Measurements from ENCODE around the gene CES4A. TPM values are rescaled to one million over a fixed set of nuclear protein-coding genes. Genes with fewer than 3 reads are reported as not detected.

CES4A gene
- total and polyA plus RNA-seq, 2 of the 13 experiments (the other 11 are each of a cell fraction or from before 2014, with no cell fraction given) = 0.09 to 0.17 TPM

- no peak for TF ChIP-seq PREB (CRISPR knock-in tag; IDR thresholded peaks at IDR 0.05)
- peak; percentile 32; the same call in 1 of the 2 replicates for TF ChIP-seq ZFP90 (CRISPR knock-in tag; IDR thresholded peaks at IDR 0.05; ENCODE audit: borderline replicate concordance)
- TF ChIP-seq FIP1L1 (IDR thresholded peaks at IDR 0.05; ENCODE audit: borderline replicate concordance, insufficient read depth, low read depth, low read length) = no peak
- TF ChIP-seq ZNF782 (CRISPR knock-in tag; IDR thresholded peaks at IDR 0.05; ENCODE audit: borderline replicate concordance) = no peak; the same call in 1 of the 2 replicates
- TF ChIP-seq KDM4B (CRISPR knock-in tag; IDR thresholded peaks at IDR 0.05) = 0 out of 2 replicates have a peak, but pooled peaks have one; percentile 36
- peak; percentile 74 for TF ChIP-seq ARID4A (CRISPR knock-in tag; IDR thresholded peaks at IDR 0.05; ENCODE audit: borderline replicate concordance)
- TF ChIP-seq SP5 (CRISPR knock-in tag; IDR thresholded peaks at IDR 0.05; ENCODE audit: borderline replicate concordance, low read depth) = no peak
- no peak for TF ChIP-seq ZNF558 (CRISPR knock-in tag; IDR thresholded peaks at IDR 0.05; ENCODE audit: borderline replicate concordance)
- TF ChIP-seq ZNF431 (CRISPR knock-in tag; IDR thresholded peaks at IDR 0.05; ENCODE audit: borderline replicate concordance, low read depth) = no peak
- TF ChIP-seq, protein P1, sequence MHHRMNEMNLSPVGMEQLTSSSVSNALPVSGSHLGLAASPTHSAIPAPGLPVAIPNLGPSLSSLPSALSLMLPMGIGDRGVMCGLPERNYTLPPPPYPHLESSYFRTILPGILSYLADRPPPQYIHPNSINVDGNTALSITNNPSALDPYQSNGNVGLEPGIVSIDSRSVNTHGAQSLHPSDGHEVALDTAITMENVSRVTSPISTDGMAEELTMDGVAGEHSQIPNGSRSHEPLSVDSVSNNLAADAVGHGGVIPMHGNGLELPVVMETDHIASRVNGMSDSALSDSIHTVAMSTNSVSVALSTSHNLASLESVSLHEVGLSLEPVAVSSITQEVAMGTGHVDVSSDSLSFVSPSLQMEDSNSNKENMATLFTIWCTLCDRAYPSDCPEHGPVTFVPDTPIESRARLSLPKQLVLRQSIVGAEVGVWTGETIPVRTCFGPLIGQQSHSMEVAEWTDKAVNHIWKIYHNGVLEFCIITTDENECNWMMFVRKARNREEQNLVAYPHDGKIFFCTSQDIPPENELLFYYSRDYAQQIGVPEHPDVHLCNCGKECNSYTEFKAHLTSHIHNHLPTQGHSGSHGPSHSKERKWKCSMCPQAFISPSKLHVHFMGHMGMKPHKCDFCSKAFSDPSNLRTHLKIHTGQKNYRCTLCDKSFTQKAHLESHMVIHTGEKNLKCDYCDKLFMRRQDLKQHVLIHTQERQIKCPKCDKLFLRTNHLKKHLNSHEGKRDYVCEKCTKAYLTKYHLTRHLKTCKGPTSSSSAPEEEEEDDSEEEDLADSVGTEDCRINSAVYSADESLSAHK (CRISPR knock-in tag; IDR thresholded peaks at IDR 0.05; ENCODE audit: borderline replicate concordance) = 0 out of 2 replicates have a peak, but pooled peaks have one; percentile 7
- no peak; the same call in 1 of the 2 replicates for TF ChIP-seq ZNF292 (CRISPR knock-in tag; IDR thresholded peaks at IDR 0.05; ENCODE audit: borderline replicate concordance, low read depth)
- peak; percentile 98 for TF ChIP-seq CTCF (CRISPR knock-in tag; IDR thresholded peaks at IDR 0.05)
- TF ChIP-seq ZSCAN9 (CRISPR knock-in tag; IDR thresholded peaks at IDR 0.05; ENCODE audit: borderline replicate concordance) = 0 out of 2 replicates have a peak, but pooled peaks have one; percentile 46
- 0 out of 2 replicates have a peak, but pooled peaks have one; percentile 63 for TF ChIP-seq SMAD1 (CRISPR knock-in tag; IDR thresholded peaks at IDR 0.05; ENCODE audit: borderline replicate concordance, low read depth)
- TF ChIP-seq MXD1 (CRISPR knock-in tag; IDR thresholded peaks at IDR 0.05) = no peak
- no peak for TF ChIP-seq XBP1 (CRISPR knock-in tag; IDR thresholded peaks at IDR 0.05)
These were observed 27.2 kb upstream of the CES4A start, which contains the start of gene CES3 (continued) for GRCh38 chr16:66961065-66961744.
